Activated T-helper 2 cell treated with anti-CD3 and anti-CD28 coated beads, Interferon-gamma antibody, Interleukin-2, Interleukin-4, amounts not matched to agents 10 μg/mL and 5 μg/mL and 100 μg/mL, durations not matched to agents 14 hours and 24 hours and 36 hours (primary cell): ENCODE measurements around the gene ABCG1. TPM values are rescaled to one million over a fixed set of nuclear protein-coding genes. Genes with fewer than 3 reads are reported as not detected.

Source experiments
- DNase-seq: peaks from one replicate; pipeline ENCODE4 v3.0.0; 2021; ENCODE audit warnings: low spot score
- H3K27ac Mint-ChIP-seq: one replicate; pipeline ENCODE4 v1.8.0; 2021; ENCODE audit warnings: mixed read lengths
- H3K27me3 Mint-ChIP-seq: one replicate; pipeline ENCODE4 v1.8.0; 2021; ENCODE audit warnings: low read depth, mixed read lengths
- H3K36me3 Mint-ChIP-seq: one replicate; pipeline ENCODE4 v1.8.0; 2021; ENCODE audit warnings: low read depth, mixed read lengths
- H3K4me1 Mint-ChIP-seq: one replicate; pipeline ENCODE4 v1.8.0; 2021; ENCODE audit warnings: low read depth, mixed read lengths
- H3K4me3 Mint-ChIP-seq: one replicate; pipeline ENCODE4 v1.8.0; 2021; ENCODE audit warnings: low read depth, mild to moderate bottlenecking, moderate library complexity, mixed read lengths
- H3K9me3 Mint-ChIP-seq: one replicate; pipeline ENCODE4 v1.8.0; 2021; ENCODE audit warnings: mixed read lengths
- intact Hi-C: fragments of 100-400 bp; cut with micrococcal nuclease; formaldehyde crosslinking; loops from one replicate; pipeline ENCODE4 v1.15.1; 2023
- total RNA-seq: library from RNA; stranded (reverse); gene quantifications from 2 replicates; pipeline ENCODE4 v1.2.3, GENCODE V29; 2022

ABCG1 gene
- total RNA-seq, 1 donor from 2014 or later, result 5.7 TPM

GRCh38 chr21:42338729-42339715 lies 120.1 kb downstream of the ABCG1 start:
- peaks cover 15% of the 10 kb centered on the region for H3K27me3 Mint-ChIP-seq
- no peaks in the 10 kb centered on the region for H3K9me3 Mint-ChIP-seq
- H3K27ac Mint-ChIP-seq, result no peak overlapping the region
- no peaks in the 10 kb centered on the region for H3K36me3 Mint-ChIP-seq
- peaks cover 15% of the 10 kb centered on the region for H3K4me1 Mint-ChIP-seq
- no peak overlapping the region for H3K4me3 Mint-ChIP-seq
- intact Hi-C loops, result loop anchor here (1.0 to 5.0 kb wide), 2 partner anchors 68 to 111 kb away; no protein-coding TSS in a partner anchor
- no peak for DNase-seq

DNA sequence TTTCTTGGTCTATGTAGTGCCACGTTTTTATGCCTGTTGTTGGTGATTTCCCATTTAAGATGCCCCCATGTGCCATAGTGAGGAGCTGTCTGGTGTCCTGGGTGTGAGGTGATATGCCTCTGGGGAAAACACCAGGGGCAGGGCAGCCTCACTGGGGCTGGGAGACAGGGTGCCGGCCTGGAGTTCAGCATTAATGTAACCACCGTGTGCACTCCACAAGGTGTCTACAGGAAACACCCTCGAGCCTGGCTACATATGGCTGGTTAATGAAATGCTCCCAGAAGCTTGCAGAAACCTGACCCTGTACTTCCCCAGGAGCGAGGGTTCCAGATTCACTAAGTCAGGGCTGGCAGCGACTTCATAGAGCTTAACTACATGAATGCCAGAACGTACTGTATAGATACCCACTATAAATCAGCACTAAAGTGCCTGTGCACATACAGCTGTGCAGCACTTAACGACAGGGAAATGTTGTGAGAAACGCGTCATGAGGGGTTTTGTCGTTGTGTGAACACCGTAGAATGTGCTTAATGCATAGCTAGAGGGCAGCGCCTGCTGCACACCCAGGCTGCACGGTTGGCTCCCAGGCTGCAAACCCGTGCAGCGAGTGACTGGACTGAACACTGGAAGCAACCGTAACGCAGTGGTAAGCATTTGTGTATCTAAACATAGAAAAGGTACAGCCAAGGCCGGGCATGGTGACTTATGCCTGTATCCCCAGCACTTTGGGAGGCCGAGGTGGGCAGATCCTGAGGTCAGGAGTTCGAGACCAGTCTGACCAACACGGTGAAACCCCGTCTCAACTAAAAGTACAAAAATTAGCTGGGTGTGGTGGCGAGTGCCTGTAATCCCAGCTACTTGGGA lies 121.5 kb downstream of the ABCG1 start:
- Mint-ChIP-seq H3K27ac (no peak overlapping the region), H3K27me3 (peaks cover 8% of the 10 kb centered on the region), H3K4me3 (no peak overlapping the region), H3K9me3 (no peaks in the 10 kb centered on the region), H3K36me3 (no peaks in the 10 kb centered on the region), H3K4me1 (peaks cover 15% of the 10 kb centered on the region)
- intact Hi-C loops, result no loop called here
- no peak for DNase-seq

GRCh38 chr21:42341776-42342542 lies 123.0 kb downstream of the ABCG1 start:
- intact Hi-C loops, result no loop called here
- H3K4me1 Mint-ChIP-seq, result peaks cover 15% of the 10 kb centered on the region
- DNase-seq, result no peak
- no peak overlapping the region for H3K4me3 Mint-ChIP-seq
- H3K27ac Mint-ChIP-seq, result no peak overlapping the region
- H3K9me3 Mint-ChIP-seq, result no peaks in the 10 kb centered on the region
- no peaks in the 10 kb centered on the region for H3K36me3 Mint-ChIP-seq
- H3K27me3 Mint-ChIP-seq, result peaks cover 4% of the 10 kb centered on the region

DNA sequence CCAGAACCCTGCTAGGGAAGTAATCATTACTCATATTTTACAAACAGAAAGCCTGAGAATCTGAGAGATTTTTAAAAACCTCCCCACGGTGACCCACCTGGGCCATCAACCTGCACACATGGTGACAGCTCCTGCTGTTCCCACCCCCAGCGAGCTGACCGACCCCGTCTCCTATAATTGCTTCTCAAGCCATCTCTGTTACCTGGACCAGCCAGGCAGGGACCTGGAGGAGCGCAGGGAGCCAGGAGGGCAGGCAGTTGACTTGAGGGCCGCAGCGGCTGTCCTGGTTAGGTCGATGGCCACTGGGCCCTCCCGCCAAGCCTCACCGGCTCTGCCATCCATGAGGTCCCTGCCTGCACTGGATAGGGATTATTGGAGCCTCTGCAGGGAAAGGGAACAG lies 124.2 kb downstream of the ABCG1 start:
- Mint-ChIP-seq H3K27ac (no peak overlapping the region), H3K27me3 (no peaks in the 10 kb centered on the region), H3K9me3 (no peaks in the 10 kb centered on the region), H3K36me3 (no peaks in the 10 kb centered on the region), H3K4me1 (peaks cover 8% of the 10 kb centered on the region), H3K4me3 (no peak overlapping the region)
- intact Hi-C loops, result no loop called here
- no peak for DNase-seq

- Mint-ChIP-seq H3K36me3 (no peaks in the 10 kb centered on the region), H3K4me3 (no peak overlapping the region), H3K9me3 (no peaks in the 10 kb centered on the region), H3K27ac (no peak overlapping the region), H3K27me3 (no peaks in the 10 kb centered on the region), H3K4me1 (peaks cover 7% of the 10 kb centered on the region)
- intact Hi-C loops, result no loop called here
- DNase-seq, result no peak
These were observed 124.6 kb downstream of the ABCG1 start for GRCh38 chr21:42343556-42343955.

DNA sequence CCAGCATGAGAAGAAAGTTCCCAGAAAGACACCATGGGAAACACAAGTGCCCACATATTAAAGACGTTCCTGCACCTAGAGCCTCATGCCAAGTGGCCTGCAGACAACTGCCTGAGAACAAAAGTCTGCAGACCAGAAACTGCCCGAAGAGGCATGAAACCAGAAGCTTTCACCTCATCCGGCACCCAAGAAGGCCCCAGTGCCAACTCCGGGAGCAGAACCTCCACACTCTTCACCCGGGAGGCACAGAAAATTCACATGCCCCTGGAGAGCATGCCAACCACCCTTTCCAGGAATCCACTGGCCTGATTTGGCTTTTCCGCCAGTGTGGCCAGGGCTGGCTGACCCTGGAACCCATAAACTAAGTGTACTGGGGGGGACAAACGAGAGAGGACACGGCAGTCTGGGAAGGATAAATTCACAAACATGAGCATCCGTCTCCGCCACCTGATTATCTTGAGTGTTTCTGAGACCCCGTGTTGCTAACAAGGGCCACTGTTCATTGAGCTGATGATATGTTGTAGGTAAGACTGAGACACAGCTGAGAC lies 125.1 kb downstream of the ABCG1 start:
- DNase-seq, result no peak
- Mint-ChIP-seq H3K27ac (no peak overlapping the region), H3K4me3 (no peak overlapping the region), H3K9me3 (no peaks in the 10 kb centered on the region), H3K36me3 (no peaks in the 10 kb centered on the region), H3K4me1 (peaks cover 2% of the 10 kb centered on the region), H3K27me3 (no peaks in the 10 kb centered on the region)
- intact Hi-C loops, result no loop called here

DNA sequence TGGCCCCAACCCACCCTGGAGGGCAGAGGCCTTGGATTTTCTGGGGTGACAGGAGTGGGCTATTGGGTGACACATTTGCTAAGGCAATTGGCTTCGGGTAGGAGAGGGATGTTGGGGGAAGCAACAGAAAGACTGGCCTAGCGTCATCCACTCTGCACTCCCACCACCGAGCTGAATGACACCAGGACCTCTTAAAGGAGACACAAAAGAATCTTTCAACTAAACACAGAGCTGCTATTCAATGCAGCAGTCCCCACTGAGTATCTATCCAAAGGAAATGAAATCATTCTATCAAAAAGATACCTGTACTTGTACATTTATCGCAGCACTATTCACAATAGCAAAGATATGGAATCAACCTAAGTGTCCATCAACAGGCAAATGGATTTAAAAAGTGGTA lies 125.7 kb downstream of the ABCG1 start:
- DNase-seq, result no peak
- H3K27me3 Mint-ChIP-seq, result no peaks in the 10 kb centered on the region

DNA sequence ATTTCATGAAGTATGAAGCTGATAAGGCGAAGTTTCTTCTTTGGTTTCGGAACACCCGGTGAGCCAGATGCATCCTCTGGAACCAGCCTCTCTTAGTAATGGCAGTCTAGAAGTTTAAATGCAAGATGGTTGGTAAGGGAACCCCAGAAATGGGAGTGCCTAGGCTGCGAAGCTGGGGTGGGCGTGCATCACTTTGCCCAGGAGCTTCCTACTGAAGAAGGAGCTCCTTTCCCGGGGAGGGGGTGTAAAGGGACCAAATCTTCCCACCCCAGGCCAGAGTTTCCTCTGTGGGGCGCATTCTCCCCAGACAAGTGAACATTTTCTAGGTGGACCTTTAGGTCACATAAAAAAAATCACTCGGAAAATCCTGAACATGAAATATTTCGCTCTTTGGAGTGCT lies 127.5 kb downstream of the ABCG1 start:
- Mint-ChIP-seq H3K4me3 (no peak overlapping the region), H3K9me3 (no peaks in the 10 kb centered on the region), H3K36me3 (no peaks in the 10 kb centered on the region), H3K27ac (no peak overlapping the region), H3K27me3 (no peaks in the 10 kb centered on the region), H3K4me1 (no peaks in the 10 kb centered on the region)
- DNase-seq, result no peak
- intact Hi-C loops, result no loop called here

More for the DNA sequence above, 125.7 kb downstream of the ABCG1 start:
- H3K9me3 Mint-ChIP-seq, result no peaks in the 10 kb centered on the region
- no peak overlapping the region for H3K4me3 Mint-ChIP-seq
- no peaks in the 10 kb centered on the region for H3K4me1 Mint-ChIP-seq
- no peaks in the 10 kb centered on the region for H3K36me3 Mint-ChIP-seq
- intact Hi-C loops, result no loop called here
- no peak overlapping the region for H3K27ac Mint-ChIP-seq

Other genes with a start within 250 kb of the ABCG1 start
- gene ZBTB21, start 208.8 kb upstream of the ABCG1 start, total RNA-seq, result 24.5 and 25.7 TPM in 2 replicates
- gene UMODL1, start 147.8 kb upstream of the ABCG1 start, total RNA-seq, result not detected in 2 replicates
- not detected in 2 replicates for gene TFF3, start 96.3 kb downstream of the ABCG1 start, total RNA-seq
- not detected in 2 replicates for gene TFF2, start 131.9 kb downstream of the ABCG1 start, total RNA-seq
- gene TFF1, start 147.4 kb downstream of the ABCG1 start, total RNA-seq, result 0.48 and 0.51 TPM in 2 replicates
- 81.0 and 88.1 TPM in 2 replicates for gene TMPRSS3, start 176.9 kb downstream of the ABCG1 start, total RNA-seq
- 86.0 and 87.4 TPM in 2 replicates for gene UBASH3A, start 184.8 kb downstream of the ABCG1 start, total RNA-seq